Vagina (tissue), 2 donors: Measurements from ENCODE around the gene NCOA3. TPM values are rescaled to one million over a fixed set of nuclear protein-coding genes. Genes with fewer than 3 reads are reported as not detected.

ENCODE experiments used
- DNase-seq, 2 donors: peaks; one replicate each; pipeline ENCODE4 v3.0.0-alpha.2; 2017; ENCODE audit errors: extremely low spot score in 2 of 2
- H3K27ac ChIP-seq: fragments of 200-600 bp; sonication (generic); one replicate; pipeline ENCODE4 v1.5.1; 2019
- H3K27me3 ChIP-seq: fragments of 200-600 bp; sonication (generic); one replicate; pipeline ENCODE4 v1.5.1; 2019
- H3K36me3 ChIP-seq, 2 donors: fragments of 200-600 bp; sonication (generic); one replicate each; pipeline ENCODE4 v1.5.1; 2017 to 2019
- H3K4me1 ChIP-seq: fragments of 200-600 bp; sonication (generic); one replicate; pipeline ENCODE4 v1.5.1; 2019
- H3K4me3 ChIP-seq, 2 donors: fragments of 200-600 bp; sonication (generic); 1 replicate in 1 of 2; 2 replicates in 1 of 2; pipeline ENCODE4 v1.5.1; 2016 to 2019
- H3K9me3 ChIP-seq: fragments of 200-600 bp; sonication (generic); one replicate; pipeline ENCODE4 v1.5.1; 2019
- POLR2A ChIP-seq, 2 donors: fragments of 450-650 bp; IDR thresholded peaks; one replicate each; pipeline ENCODE4 v1.6.1; 2017; ENCODE audit warnings: antibody characterized with exemption in 2 of 2, mild to moderate bottlenecking in 2 of 2, moderate library complexity in 2 of 2
- POLR2AphosphoS5 ChIP-seq, 2 donors: sonication (generic); formaldehyde crosslinking; IDR thresholded peaks; one replicate each; pipeline ENCODE4 v1.9.0; 2017; ENCODE audit warnings: antibody characterized with exemption in 2 of 2, mild to moderate bottlenecking in 2 of 2, low read depth in 1 of 2; ENCODE audit not compliant: insufficient read depth in 1 of 2
- intact Hi-C: fragments of 100-400 bp; cut with DNase I; formaldehyde crosslinking; loops from one replicate; pipeline ENCODE4 v1.15.1; 2023
- total RNA-seq: library from RNA; depleted of rRNA; stranded (reverse); fragments of >200 nt; gene quantifications from one replicate; pipeline ENCODE4 v1.2.3, GENCODE V29; 2016
- TF ChIP-seq, protein P1 (sequence below), 3 experiments: fragments of 450-650 bp in 2 of 3; fragments of 200-600 bp in 1 of 3; sonication (generic) in 1 of 3; IDR thresholded peaks; one replicate each; pipeline ENCODE4 v1.5.1; 2017 to 2019; ENCODE audit warnings: antibody characterized with exemption in 3 of 3, mild to moderate bottlenecking in 2 of 3, moderate library complexity in 2 of 3

NCOA3 gene
- total RNA-seq, 1 donor from 2014 or later = 47.1 TPM

DNA sequence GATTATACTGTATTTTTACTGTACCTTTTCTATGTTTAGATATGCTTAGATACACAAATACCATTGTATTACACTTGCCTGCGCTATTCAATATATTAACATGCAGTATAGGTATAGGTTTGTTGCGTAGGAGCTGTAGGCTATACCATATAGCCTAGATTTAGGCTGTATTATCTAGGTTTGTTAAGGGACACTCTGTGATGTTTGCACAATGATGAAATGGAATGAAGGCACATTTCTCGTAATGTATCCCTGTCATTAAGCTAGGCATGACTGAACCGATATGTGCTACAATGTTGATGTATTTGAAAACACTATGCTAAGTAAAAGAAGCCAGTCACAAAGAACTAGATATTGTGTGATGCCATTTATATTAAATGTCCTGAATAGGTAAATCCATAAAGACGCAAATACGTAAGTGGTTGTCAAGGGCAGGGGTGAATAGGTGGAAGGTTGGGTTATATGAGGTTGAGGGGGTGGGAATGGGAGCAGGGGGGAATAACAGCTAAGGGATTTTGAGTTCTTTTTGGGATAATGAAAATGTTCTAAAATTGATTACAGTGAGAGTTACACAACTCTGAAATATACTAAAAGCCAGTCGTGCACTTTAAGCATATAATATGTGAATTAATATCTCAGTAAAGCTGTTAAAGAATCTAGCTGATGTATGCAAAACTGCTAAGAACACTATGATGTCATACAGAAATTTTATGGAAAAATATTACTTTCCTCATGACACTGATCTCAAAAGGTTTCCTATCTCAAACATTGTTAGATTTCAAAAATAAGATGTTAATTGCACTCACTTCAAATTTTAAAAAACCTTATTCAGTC lies 97.4 kb downstream of the NCOA3 start:
- Histone ChIP-seq H3K36me3 (no peaks in the 10 kb centered on the region), H3K27me3 (no peaks in the 10 kb centered on the region), H3K4me3 (no peak overlapping the region), H3K27ac (no peak overlapping the region), H3K9me3 (no peaks in the 10 kb centered on the region), H3K4me1 (peaks cover 7% of the 10 kb centered on the region)
- no peak for DNase-seq
- TF ChIP-seq, protein P1, sequence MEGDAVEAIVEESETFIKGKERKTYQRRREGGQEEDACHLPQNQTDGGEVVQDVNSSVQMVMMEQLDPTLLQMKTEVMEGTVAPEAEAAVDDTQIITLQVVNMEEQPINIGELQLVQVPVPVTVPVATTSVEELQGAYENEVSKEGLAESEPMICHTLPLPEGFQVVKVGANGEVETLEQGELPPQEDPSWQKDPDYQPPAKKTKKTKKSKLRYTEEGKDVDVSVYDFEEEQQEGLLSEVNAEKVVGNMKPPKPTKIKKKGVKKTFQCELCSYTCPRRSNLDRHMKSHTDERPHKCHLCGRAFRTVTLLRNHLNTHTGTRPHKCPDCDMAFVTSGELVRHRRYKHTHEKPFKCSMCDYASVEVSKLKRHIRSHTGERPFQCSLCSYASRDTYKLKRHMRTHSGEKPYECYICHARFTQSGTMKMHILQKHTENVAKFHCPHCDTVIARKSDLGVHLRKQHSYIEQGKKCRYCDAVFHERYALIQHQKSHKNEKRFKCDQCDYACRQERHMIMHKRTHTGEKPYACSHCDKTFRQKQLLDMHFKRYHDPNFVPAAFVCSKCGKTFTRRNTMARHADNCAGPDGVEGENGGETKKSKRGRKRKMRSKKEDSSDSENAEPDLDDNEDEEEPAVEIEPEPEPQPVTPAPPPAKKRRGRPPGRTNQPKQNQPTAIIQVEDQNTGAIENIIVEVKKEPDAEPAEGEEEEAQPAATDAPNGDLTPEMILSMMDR (IDR thresholded peaks at IDR 0.05) = no peak
- TF ChIP-seq POLR2A (IDR thresholded peaks at IDR 0.05) = no peak
- no peak for TF ChIP-seq POLR2AphosphoS5 (IDR thresholded peaks at IDR 0.05; ENCODE audit: insufficient read depth in 1 of 2, low read depth in 1 of 2)
- intact Hi-C loops = no loop called here

DNA sequence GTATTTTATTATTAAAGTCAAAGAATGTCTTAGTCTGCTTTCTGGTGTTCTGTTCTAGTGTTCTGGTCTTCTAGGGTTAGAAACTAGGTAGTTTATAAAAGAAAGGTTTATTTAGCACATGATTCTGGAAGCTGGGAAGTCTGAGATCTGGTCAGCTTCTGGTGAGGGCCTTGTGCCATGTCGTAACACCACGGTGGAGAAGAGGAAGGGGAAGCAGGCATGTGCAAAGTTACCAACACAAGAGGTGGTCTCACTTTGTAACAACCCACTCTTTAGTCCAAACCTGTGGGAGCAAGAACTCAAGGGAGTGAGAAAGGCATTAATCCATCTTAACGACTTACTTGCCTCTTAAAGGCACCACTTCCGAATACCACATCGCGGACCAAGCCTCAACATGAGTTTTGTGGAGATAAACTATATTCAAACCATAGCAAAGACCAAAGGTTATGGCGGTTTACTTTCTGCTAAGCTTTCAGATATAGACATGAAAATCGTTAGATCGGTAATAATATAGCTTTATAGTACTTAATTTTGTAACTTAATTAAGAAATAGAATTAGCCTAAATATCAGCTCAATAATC lies 99.4 kb downstream of the NCOA3 start:
- intact Hi-C loops = no loop called here
- Histone ChIP-seq H3K4me1 (peaks cover 7% of the 10 kb centered on the region), H3K4me3 (no peak overlapping the region), H3K9me3 (no peaks in the 10 kb centered on the region), H3K27ac (no peak overlapping the region), H3K27me3 (no peaks in the 10 kb centered on the region), H3K36me3 (no peaks in the 10 kb centered on the region)
- TF ChIP-seq POLR2AphosphoS5 (IDR thresholded peaks at IDR 0.05; ENCODE audit: insufficient read depth in 1 of 2, low read depth in 1 of 2) (no peak), POLR2A (IDR thresholded peaks at IDR 0.05) (no peak)
- TF ChIP-seq, protein P1 (IDR thresholded peaks at IDR 0.05) = no peak
- DNase-seq = no peak

DNA sequence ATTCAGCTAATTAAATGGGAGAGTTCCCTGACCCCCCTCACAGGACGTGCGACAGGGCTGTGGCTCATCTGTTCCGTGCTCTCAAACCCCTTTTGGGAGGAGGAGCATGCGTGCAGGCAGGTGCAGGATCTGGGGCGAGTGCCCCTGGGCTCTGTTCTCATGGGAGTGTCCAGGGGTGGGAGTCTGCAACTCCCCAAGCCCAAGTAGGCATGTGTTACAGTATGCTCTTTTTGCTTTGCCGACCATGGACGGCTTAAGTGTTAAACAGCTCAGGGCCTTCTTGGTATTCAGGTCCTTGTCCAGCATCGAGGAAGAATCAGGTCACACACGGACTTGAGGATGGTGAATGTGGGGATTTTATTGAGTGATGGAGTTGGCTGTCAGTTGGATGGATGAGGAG lies 101.6 kb downstream of the NCOA3 start:
- no peak for TF ChIP-seq POLR2A (IDR thresholded peaks at IDR 0.05)
- TF ChIP-seq, protein P1 (IDR thresholded peaks at IDR 0.05) = no peak
- no peak for TF ChIP-seq POLR2AphosphoS5 (IDR thresholded peaks at IDR 0.05; ENCODE audit: insufficient read depth in 1 of 2, low read depth in 1 of 2)
- H3K4me1 ChIP-seq = peaks cover 7% of the 10 kb centered on the region

DNA sequence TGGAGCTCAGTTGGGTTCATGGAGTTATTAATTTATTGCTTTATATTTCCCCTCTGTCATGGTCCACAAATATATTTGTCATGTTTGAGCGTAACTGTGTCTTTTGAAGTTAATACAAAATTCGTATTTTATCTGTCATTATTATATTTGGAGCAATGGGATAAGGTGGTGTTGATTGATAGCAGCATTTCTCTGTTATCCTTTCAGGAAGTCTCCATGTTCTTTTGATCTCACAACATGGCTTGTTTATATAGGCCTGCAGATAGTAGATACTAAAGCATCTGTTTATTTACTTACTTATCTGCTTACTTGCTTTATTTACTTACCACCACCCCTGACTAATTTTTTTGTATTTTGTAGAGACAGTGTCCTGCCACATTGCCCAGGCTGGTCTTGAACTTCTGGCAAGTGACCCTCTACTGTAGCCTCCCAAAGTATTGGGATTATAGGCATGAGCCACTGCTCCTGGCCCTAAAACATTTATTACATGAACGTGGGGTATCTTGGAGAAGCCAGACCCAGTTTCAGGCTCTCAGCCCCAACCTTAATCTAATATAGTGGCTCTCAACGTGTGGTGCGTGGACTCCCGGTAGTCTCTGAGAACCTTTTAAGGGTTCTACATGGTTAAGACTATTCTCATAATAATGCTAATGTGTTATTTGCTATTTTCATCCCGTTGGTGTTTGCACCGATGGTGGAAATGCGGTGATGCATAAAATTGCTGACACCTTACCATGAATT lies 104.2 kb downstream of the NCOA3 start:
- intact Hi-C loops = no loop called here
- Histone ChIP-seq H3K9me3 (no peaks in the 10 kb centered on the region), H3K36me3 (no peaks in the 10 kb centered on the region), H3K4me1 (peaks cover 7% of the 10 kb centered on the region), H3K27ac (no peak overlapping the region), H3K27me3 (no peaks in the 10 kb centered on the region), H3K4me3 (no peak overlapping the region)
- no peak for DNase-seq
- TF ChIP-seq POLR2AphosphoS5 (IDR thresholded peaks at IDR 0.05; ENCODE audit: insufficient read depth in 1 of 2, low read depth in 1 of 2) = no peak
- no peak for TF ChIP-seq POLR2A (IDR thresholded peaks at IDR 0.05)
- TF ChIP-seq, protein P1 (IDR thresholded peaks at IDR 0.05) = no peak

More for the DNA sequence above, 101.6 kb downstream of the NCOA3 start:
- Histone ChIP-seq H3K27me3 (no peaks in the 10 kb centered on the region), H3K9me3 (no peaks in the 10 kb centered on the region), H3K4me3 (no peak overlapping the region), H3K36me3 (no peaks in the 10 kb centered on the region), H3K27ac (no peak overlapping the region)
- intact Hi-C loops = no loop called here
- no peak for DNase-seq
